Caco-2 (cell line): ENCODE results near the gene RPS15. TPM values are rescaled to one million over a fixed set of nuclear protein-coding genes. Genes with fewer than 3 reads are reported as not detected.

Experiments used
- BruUV-seq: library from RNA; stranded (reverse); fragments of 400-500 nt; replicated peaks from 2 replicates; lab custom pipeline; 2021; lab: Mats Ljungman, UMichigan
- CTCF ChIA-PET: fragments of 300-600 bp; sonication (Branson Sonifier 250); formaldehyde crosslinking; loops from one replicate; lab custom pipeline; 2022; ENCODE audit warnings: antibody characterized with exemption; lab: Charles Lee
- POLR2A ChIA-PET: fragments of 300-600 bp; sonication (Branson Sonifier 250); formaldehyde crosslinking; loops from one replicate; lab custom pipeline; 2022; ENCODE audit warnings: antibody characterized with exemption; lab: Charles Lee
- DNase-seq, 2 experiments: peaks; one replicate each; pipeline versions ENCODE4 v3.0.0 to v3.0.0-alpha.2; 2020 to 2022
- H3K27me3 ChIP-seq: replicated peaks from 2 replicates; pipeline ENCODE4 v1.6.0; 2011; ENCODE audit warnings: low read length; ENCODE audit not compliant: control insufficient read depth, insufficient read depth
- H3K36me3 ChIP-seq: 2 replicates; pipeline ENCODE4 v1.5.1; 2011; ENCODE audit warnings: low read length; ENCODE audit not compliant: control insufficient read depth, insufficient read depth
- H3K4me1 ChIP-seq: fragments of 250-450 bp; sonication (Bioruptor Pico); 2 replicates; pipeline ENCODE4 v1.5.1; 2020; ENCODE audit warnings: mild to moderate bottlenecking
- H3K4me3 ChIP-seq: 2 replicates; pipeline ENCODE4 v1.5.1; 2011; ENCODE audit warnings: low read depth, mild to moderate bottlenecking, control low read depth, low read length
- H3K9me3 ChIP-seq: fragments of 250-450 bp; sonication (Bioruptor Pico); 2 replicates; pipeline ENCODE4 v1.5.1; 2020; ENCODE audit warnings: mild to moderate bottlenecking, moderate library complexity
- H3K27ac Mint-ChIP-seq: one replicate; pipeline ENCODE4 v1.8.0; 2022; ENCODE audit warnings: mixed read lengths; ENCODE audit not compliant: unreplicated experiment
- H3K27me3 Mint-ChIP-seq: one replicate; pipeline ENCODE4 v1.8.0; 2022; ENCODE audit warnings: mixed read lengths; ENCODE audit not compliant: insufficient read depth, unreplicated experiment
- H3K36me3 Mint-ChIP-seq: one replicate; pipeline ENCODE4 v1.8.0; 2022; ENCODE audit warnings: mild to moderate bottlenecking, mixed read lengths; ENCODE audit not compliant: insufficient read depth, unreplicated experiment
- H3K4me1 Mint-ChIP-seq: one replicate; pipeline ENCODE4 v1.8.0; 2022; ENCODE audit warnings: low read depth, mixed read lengths; ENCODE audit not compliant: unreplicated experiment
- H3K4me3 Mint-ChIP-seq: one replicate; pipeline ENCODE4 v1.8.0; 2022; ENCODE audit warnings: mild to moderate bottlenecking, moderate library complexity, mixed read lengths; ENCODE audit not compliant: unreplicated experiment
- H3K9me3 Mint-ChIP-seq: one replicate; pipeline ENCODE4 v1.8.0; 2022; ENCODE audit warnings: mixed read lengths; ENCODE audit not compliant: unreplicated experiment
- CTCF ChIP-seq, 2 experiments: fragments of 200-600 bp in 1 of 2; IDR thresholded peaks; 1 replicate in 1 of 2; 2 replicates in 1 of 2; pipeline versions ENCODE4 v1.5.1 to v1.8.0; 2011 to 2022; ENCODE audit warnings: antibody characterized with exemption in 1 of 2, control low read depth in 1 of 2, inconsistent platforms in 1 of 2, low read depth in 1 of 2, low read length in 1 of 2, mild to moderate bottlenecking in 1 of 2, moderate library complexity in 1 of 2; ENCODE audit not compliant: insufficient read depth in 1 of 2, severe bottlenecking in 1 of 2, unreplicated experiment in 1 of 2
- intact Hi-C: fragments of 100-400 bp; cut with micrococcal nuclease; formaldehyde crosslinking; loops from one replicate; pipeline ENCODE4 v1.10.0; 2022; ENCODE audit not compliant: unreplicated experiment
- total RNA-seq: library from RNA; stranded (reverse); gene quantifications from 2 replicates; pipeline ENCODE4 v1.2.3, GENCODE V29; 2022

RPS15 gene
- total RNA-seq, 1 experiment from 2014 or later: 1,192 TPM

GRCh38 chr19:1392939-1393530 lies 45.2 kb upstream of the RPS15 start:
- no peaks in the 10 kb centered on the region for H3K9me3 Mint-ChIP-seq
- BruUV-seq: no TSS peak
- Histone ChIP-seq H3K27me3 (no peaks in the 10 kb centered on the region), H3K36me3 (peaks cover 4% of the 10 kb centered on the region; the same call in 1 of the 2 replicates), H3K4me3 (no peak overlapping the region), H3K4me1 (no peaks in the 10 kb centered on the region), H3K9me3 (no peaks in the 10 kb centered on the region)
- H3K4me3 Mint-ChIP-seq: peak overlapping the region; percentile 19
- H3K27ac Mint-ChIP-seq: no peak overlapping the region
- intact Hi-C loops: no loop called here
- peaks cover 78% of the 10 kb centered on the region for H3K36me3 Mint-ChIP-seq
- no peaks in the 10 kb centered on the region for H3K4me1 Mint-ChIP-seq
- CTCF ChIA-PET: no interaction called here
- DNase-seq: no peak
- TF ChIP-seq CTCF (IDR thresholded peaks at IDR 0.05; ENCODE audit: insufficient read depth in 1 of 2, low read depth in 1 of 2, low read length in 1 of 2, severe bottlenecking in 1 of 2, unreplicated experiment in 1 of 2): no peak
- POLR2A ChIA-PET: no interaction called here
- H3K27me3 Mint-ChIP-seq: no peaks in the 10 kb centered on the region

DNA sequence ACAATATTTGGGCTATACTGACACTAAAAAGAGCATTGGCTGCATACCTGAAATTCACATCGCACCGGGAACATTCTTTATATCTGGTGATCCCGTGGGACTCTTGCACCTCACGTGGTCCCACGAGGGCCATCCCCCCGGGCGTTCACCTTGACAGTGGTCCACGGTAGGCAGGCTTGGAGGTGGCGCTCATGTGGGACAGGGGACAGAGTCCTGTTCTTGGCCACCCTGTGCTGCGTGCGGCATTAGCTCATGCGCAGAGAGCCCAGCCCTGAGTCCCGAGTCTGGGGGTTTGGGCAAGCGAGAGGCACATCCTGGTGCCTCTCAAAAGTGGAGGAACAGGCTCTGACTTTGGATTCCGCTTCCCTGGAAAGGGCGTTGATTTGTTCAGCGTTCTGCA lies 44.4 kb upstream of the RPS15 start:
- TF ChIP-seq CTCF (IDR thresholded peaks at IDR 0.05; ENCODE audit: insufficient read depth in 1 of 2, low read depth in 1 of 2, low read length in 1 of 2, severe bottlenecking in 1 of 2, unreplicated experiment in 1 of 2): no peak
- Histone ChIP-seq H3K4me3 (no peak overlapping the region), H3K27me3 (no peaks in the 10 kb centered on the region), H3K4me1 (no peaks in the 10 kb centered on the region), H3K9me3 (no peaks in the 10 kb centered on the region), H3K36me3 (peaks cover 6% of the 10 kb centered on the region)
- POLR2A ChIA-PET: no interaction called here
- Mint-ChIP-seq H3K9me3 (no peaks in the 10 kb centered on the region), H3K36me3 (peaks cover 86% of the 10 kb centered on the region), H3K4me3 (peak overlapping the region; percentile 19), H3K27ac (no peak overlapping the region), H3K4me1 (no peaks in the 10 kb centered on the region), H3K27me3 (no peaks in the 10 kb centered on the region)
- DNase-seq: no peak
- CTCF ChIA-PET: interaction anchor here (0.5 kb wide), 1 partner anchor 104 kb away, joined by 4 read pairs; no protein-coding TSS in a partner anchor
- intact Hi-C loops: no loop called here
- no TSS peak for BruUV-seq

- H3K27me3 ChIP-seq: no peaks in the 10 kb centered on the region
- H3K9me3 Mint-ChIP-seq: no peaks in the 10 kb centered on the region
- H3K9me3 ChIP-seq: no peaks in the 10 kb centered on the region
- no peak overlapping the region for H3K4me3 ChIP-seq
- H3K4me1 Mint-ChIP-seq: no peaks in the 10 kb centered on the region
- DNase-seq: peak in 1 of 2 experiments; percentile 23
- H3K4me3 Mint-ChIP-seq: no peak overlapping the region
- H3K27ac Mint-ChIP-seq: peak overlapping the region; percentile 69
- intact Hi-C loops: no loop called here
- H3K27me3 Mint-ChIP-seq: no peaks in the 10 kb centered on the region
- ChIA-PET CTCF (no interaction called here), POLR2A (no interaction called here)
- peaks cover 87% of the 10 kb centered on the region for H3K36me3 Mint-ChIP-seq
- no peak for TF ChIP-seq CTCF (IDR thresholded peaks at IDR 0.05; ENCODE audit: insufficient read depth in 1 of 2, low read depth in 1 of 2, low read length in 1 of 2, severe bottlenecking in 1 of 2, unreplicated experiment in 1 of 2)
- no TSS peak for BruUV-seq
- peaks cover 3% of the 10 kb centered on the region; the same call in 1 of the 2 replicates for H3K36me3 ChIP-seq
- no peaks in the 10 kb centered on the region for H3K4me1 ChIP-seq
Observed at GRCh38 chr19:1394252-1395193, 43.7 kb upstream of the RPS15 start.
